ENCODE results near the gene LRCH2.

LRCH2 gene

DNA sequence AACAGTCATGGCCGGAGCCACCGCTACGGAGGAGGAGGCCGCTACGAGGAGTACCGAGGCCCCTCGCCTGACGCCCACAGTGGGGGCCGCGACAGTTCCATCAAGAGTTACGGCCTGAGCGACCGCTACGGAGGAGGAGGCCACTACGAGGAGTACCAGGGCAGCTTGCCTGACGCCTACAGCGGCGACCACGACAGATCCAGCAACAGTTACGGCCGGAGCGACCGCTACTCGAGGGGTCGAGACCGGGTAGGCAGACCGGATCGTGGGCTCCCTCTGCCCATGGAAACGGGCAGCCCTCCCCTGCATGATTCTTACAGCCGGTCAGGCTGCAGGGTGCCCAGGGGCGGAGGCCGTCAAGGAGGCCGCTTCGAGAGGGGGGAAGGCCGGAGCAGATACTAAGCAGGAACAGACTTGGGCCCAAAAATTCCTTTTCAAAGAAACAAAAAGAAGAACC lies 41.6 kb downstream of the LRCH2 start:
- TF ChIP-seq FOXM1 (IDR thresholded peaks at IDR 0.05; ENCODE audit: borderline replicate concordance, low read depth) (no peak), REST (IDR thresholded peaks at IDR 0.05; ENCODE audit: low read depth) (no peak), MAX (IDR thresholded peaks at IDR 0.05) (no peak), YY1 (IDR thresholded peaks at IDR 0.05; ENCODE audit: low read depth) (no peak), ZBTB7A (IDR thresholded peaks at IDR 0.05; ENCODE audit: low read depth) (no peak), CEBPB (IDR thresholded peaks at IDR 0.05) (no peak), TEAD4 (IDR thresholded peaks at IDR 0.05) (no peak), EGR1 (IDR thresholded peaks at IDR 0.05) (no peak), EP300 (IDR thresholded peaks at IDR 0.05; ENCODE audit: borderline replicate concordance) (no peak)
- TF ChIP-seq, protein P1, sequence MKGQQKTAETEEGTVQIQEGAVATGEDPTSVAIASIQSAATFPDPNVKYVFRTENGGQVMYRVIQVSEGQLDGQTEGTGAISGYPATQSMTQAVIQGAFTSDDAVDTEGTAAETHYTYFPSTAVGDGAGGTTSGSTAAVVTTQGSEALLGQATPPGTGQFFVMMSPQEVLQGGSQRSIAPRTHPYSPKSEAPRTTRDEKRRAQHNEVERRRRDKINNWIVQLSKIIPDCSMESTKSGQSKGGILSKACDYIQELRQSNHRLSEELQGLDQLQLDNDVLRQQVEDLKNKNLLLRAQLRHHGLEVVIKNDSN (IDR thresholded peaks at IDR 0.05): no peak

- TF ChIP-seq CEBPB (IDR thresholded peaks at IDR 0.05) (no peak), TEAD4 (IDR thresholded peaks at IDR 0.05) (no peak), EGR1 (IDR thresholded peaks at IDR 0.05) (no peak), TCF12 (IDR thresholded peaks at IDR 0.05; ENCODE audit: low read depth) (no peak), FOXM1 (IDR thresholded peaks at IDR 0.05; ENCODE audit: borderline replicate concordance, low read depth) (no peak), RAD21 (IDR thresholded peaks at IDR 0.05; ENCODE audit: low read depth) (no peak), NFIC (IDR thresholded peaks at IDR 0.05) (no peak), MAX (IDR thresholded peaks at IDR 0.05) (no peak), ZBTB7A (IDR thresholded peaks at IDR 0.05; ENCODE audit: low read depth) (no peak), TAF1 (IDR thresholded peaks at IDR 0.05; ENCODE audit: low read depth) (no peak), CREB1 (IDR thresholded peaks at IDR 0.05; ENCODE audit: low read depth) (no peak)
Observed at GRCh38 chrX:115191490-115192243, 42.2 kb downstream of the LRCH2 start.

DNA sequence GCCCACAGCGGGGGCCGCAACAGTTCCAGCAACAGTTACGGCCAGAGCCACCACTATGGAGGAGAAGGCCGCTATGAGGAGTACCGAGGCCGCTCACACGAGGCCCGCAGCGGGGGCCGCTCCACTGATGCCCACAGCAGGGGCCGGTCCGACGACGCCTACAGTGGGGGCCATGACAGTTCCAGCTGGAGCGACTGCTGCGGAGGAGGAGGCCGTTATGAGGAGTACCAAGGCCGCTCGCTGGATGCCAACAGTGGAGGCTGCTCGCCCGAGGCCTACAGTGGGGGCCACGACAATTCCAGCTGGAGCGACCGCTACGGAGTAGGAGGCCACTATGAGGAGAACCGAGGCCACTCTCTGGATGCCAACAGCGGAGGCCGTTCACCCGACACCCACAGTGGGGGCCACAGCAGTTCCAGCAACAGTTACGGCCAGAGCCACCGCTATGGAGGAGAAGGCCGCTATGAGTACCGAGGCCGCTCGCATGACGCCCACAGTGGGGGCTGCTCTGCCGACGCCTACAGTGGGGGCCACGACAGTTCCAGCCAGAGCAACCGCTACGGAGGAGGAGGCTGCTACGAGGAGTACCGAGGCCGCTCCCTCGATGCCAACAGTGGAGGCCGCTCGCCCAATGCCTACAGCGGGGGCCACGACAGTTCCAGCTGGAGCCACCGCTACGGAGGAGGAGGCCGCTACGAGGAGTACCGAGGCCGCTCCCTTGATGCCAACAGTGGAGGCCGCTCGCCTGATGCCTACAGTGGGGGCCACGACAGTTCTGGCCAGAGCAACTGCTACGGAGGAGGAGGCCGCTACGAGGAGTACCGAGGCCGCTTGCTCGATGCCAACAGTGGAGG lies 43.0 kb downstream of the LRCH2 start:
- TF ChIP-seq YY1 (IDR thresholded peaks at IDR 0.05; ENCODE audit: low read depth) (no peak), EGR1 (IDR thresholded peaks at IDR 0.05) (no peak), TEAD4 (IDR thresholded peaks at IDR 0.05) (no peak), EP300 (IDR thresholded peaks at IDR 0.05; ENCODE audit: borderline replicate concordance) (no peak), TCF12 (IDR thresholded peaks at IDR 0.05; ENCODE audit: low read depth) (no peak), TAF1 (IDR thresholded peaks at IDR 0.05; ENCODE audit: low read depth) (no peak)

DNA sequence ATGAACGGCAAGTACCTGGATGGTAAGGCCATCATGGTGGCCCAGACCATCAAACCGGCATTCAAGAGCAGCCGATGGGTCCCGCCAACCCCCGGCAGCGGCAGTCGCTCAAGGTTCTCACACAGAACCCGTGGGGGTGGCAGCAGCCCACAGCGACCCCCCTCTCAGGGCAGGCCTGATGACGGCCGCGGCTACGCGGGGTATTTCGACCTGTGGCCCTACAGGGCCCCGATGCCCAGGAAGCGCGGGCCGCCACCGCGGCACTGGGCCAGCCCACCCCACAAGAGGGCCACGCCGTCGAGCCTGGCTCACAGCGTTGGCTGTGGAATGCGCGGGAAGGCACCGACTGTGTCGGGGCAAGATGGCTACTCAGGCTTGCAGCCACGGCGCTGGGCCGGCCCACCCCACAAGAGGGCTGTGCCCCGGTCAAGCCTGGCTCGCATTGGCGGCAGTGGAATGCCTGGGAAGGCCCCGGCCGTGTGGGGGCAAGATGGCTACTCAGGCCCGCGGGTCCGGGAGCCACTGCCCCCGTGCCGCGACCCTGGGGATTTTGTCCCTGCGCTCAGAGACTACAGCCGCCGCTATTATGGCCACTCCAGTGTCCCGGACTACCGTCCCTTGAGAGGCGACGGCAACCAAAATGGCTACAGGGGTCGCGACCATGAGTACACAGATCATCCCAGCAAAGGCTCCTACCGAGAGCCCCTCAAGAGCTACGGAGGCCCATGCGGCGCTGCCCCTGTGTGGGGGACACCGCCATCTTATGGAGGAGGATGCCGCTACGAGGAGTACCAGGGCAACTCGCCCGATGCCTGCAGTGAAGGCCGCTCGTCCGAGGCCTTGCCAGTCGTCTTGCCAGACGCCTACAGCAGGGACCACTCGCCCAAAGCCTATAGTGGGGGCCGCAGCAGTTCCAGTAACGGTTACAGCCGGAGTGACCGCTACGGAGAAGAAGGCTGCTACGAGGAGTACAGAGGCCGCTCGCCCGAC lies 44.0 kb downstream of the LRCH2 start:
- TF ChIP-seq TCF12 (IDR thresholded peaks at IDR 0.05; ENCODE audit: low read depth) (no peak), REST (IDR thresholded peaks at IDR 0.05; ENCODE audit: low read depth) (no peak), YY1 (IDR thresholded peaks at IDR 0.05; ENCODE audit: low read depth) (no peak), RAD21 (IDR thresholded peaks at IDR 0.05; ENCODE audit: low read depth) (no peak), EP300 (IDR thresholded peaks at IDR 0.05; ENCODE audit: borderline replicate concordance) (no peak), FOXM1 (IDR thresholded peaks at IDR 0.05; ENCODE audit: borderline replicate concordance, low read depth) (no peak), TAF1 (IDR thresholded peaks at IDR 0.05; ENCODE audit: low read depth) (no peak), TEAD4 (IDR thresholded peaks at IDR 0.05) (no peak), EGR1 (IDR thresholded peaks at IDR 0.05) (no peak), NFIC (IDR thresholded peaks at IDR 0.05) (no peak), MAX (IDR thresholded peaks at IDR 0.05) (no peak), CREB1 (IDR thresholded peaks at IDR 0.05; ENCODE audit: low read depth) (no peak), CEBPB (IDR thresholded peaks at IDR 0.05) (no peak), ZBTB7A (IDR thresholded peaks at IDR 0.05; ENCODE audit: low read depth) (no peak)
- TF ChIP-seq, protein P1 (IDR thresholded peaks at IDR 0.05): no peak
